ENCODE data around the gene KRT23. TPM values are rescaled to one million over a fixed set of nuclear protein-coding genes. Genes with fewer than 3 reads are reported as not detected.

The KRT23 gene
- total and polyA plus RNA-seq, 9 of the 15 experiments (the other 6 are each of a cell fraction or from before 2014, with no cell fraction given): not detected

- H3K36me3 ChIP-seq (ENCODE audit: control insufficient read depth, insufficient read depth, low read length): no peaks in the 10 kb centered on the region
- WGBS (ENCODE audit: insufficient coverage, low coverage, missing lambda C conversion rate): 2% methylated on average over 6 of the region's 6 CpGs
- POLR2A ChIA-PET: no interaction called here
Measured at GRCh38 chr17:40940266-40940665, 2.8 kb upstream of the KRT23 start.

More at GRCh38 chr17:40940266-40940665, 2.8 kb upstream of the KRT23 start:
- no peak overlapping the region for H3K9ac ChIP-seq (ENCODE audit: insufficient read depth in 1 of 2, low read depth in 2 of 2, low read length in 2 of 2)
- no peaks in the 10 kb centered on the region for H3K9me3 ChIP-seq (replicated peaks; ENCODE audit: control insufficient read depth, insufficient read depth, low read depth, low read length)
- in situ Hi-C loops (cut with MboI) (no loop called here), intact Hi-C loops (cut with micrococcal nuclease) (no loop called here)
- DNase-seq (ENCODE audit: extremely low read depth in 1 of 4, low spot score in 3 of 4) (no peak), ATAC-seq (no peak), FAIRE-seq (no peak)
- H3K27me3 ChIP-seq (ENCODE audit: control insufficient read depth in 2 of 2, insufficient read depth in 2 of 2, low read length in 2 of 2): peaks cover 16 to 25% of the 10 kb centered on the region in 2 experiments
- no peaks in the 10 kb centered on the region for H3K9me1 ChIP-seq (ENCODE audit: control insufficient read depth, insufficient read depth, low read length)
- H3K4me1 ChIP-seq (replicated peaks in 1 of 2; ENCODE audit: control insufficient read depth in 2 of 2, insufficient read depth in 2 of 2, low read length in 2 of 2): peaks cover 0 to 5% of the 10 kb centered on the region in 2 experiments; a peak in 1 of 5 replicates
- TF ChIP-seq SAP30 (IDR thresholded peaks at IDR 0.05; ENCODE audit: borderline replicate concordance, insufficient read depth, low read depth, low read length, poor library complexity, severe bottlenecking) (no peak), ZNF23 (CRISPR knock-in tag; IDR thresholded peaks at IDR 0.05) (no peak), BRD9 (IDR thresholded peaks at IDR 0.05; ENCODE audit: low read depth, partially characterized antibody) (no peak), ZNF609 (CRISPR knock-in tag; IDR thresholded peaks at IDR 0.05; ENCODE audit: borderline replicate concordance) (no peak), ATF4 (CRISPR knock-in tag; IDR thresholded peaks at IDR 0.05) (no peak), RBBP5 (IDR thresholded peaks at IDR 0.05; ENCODE audit: borderline replicate concordance, insufficient read depth, low read length, poor library complexity, severe bottlenecking) (no peak)
- H3K79me2 ChIP-seq (ENCODE audit: control insufficient read depth, insufficient read depth, low read length): no peaks in the 10 kb centered on the region
- CTCF ChIA-PET (ENCODE audit: low intra/inter-chr PET ratio): no interaction called here
- H3K4me2 ChIP-seq (ENCODE audit: insufficient read depth, low read length): no peak overlapping the region
- no peaks in the 10 kb centered on the region for H4K20me1 ChIP-seq (replicated peaks; ENCODE audit: control insufficient read depth, insufficient read depth, low read length)
- no peak overlapping the region for H2AFZ ChIP-seq (ENCODE audit: low read depth, low read length)
- BruUV-seq (replicated peaks): no TSS peak
- no peak overlapping the region for H3K4me3 ChIP-seq
- H3K27ac ChIP-seq (ENCODE audit: extremely low read depth, low read depth, low read length): no peak overlapping the region

Measured in K562 (cell line).